HEK293 (cell line): Measurements from ENCODE around the gene SLAMF8.

Experiments used
- CTCF ChIA-PET: fragments of 350-600 bp; formaldehyde crosslinking; extraction: SDS; loops from one replicate; lab custom pipeline; 2021; ENCODE audit warnings: antibody characterized with exemption; lab: Yijun Ruan, JAX
- POLR2A ChIA-PET: fragments of 300-600 bp; formaldehyde crosslinking; extraction: SDS; loops from one replicate; lab custom pipeline; 2020; ENCODE audit warnings: antibody characterized with exemption, inconsistent platforms; lab: Yijun Ruan, JAX
- H3K27ac ChIP-seq: fragments of 200-500 bp; sonication (Bioruptor generic); 2 replicates; pipeline ENCODE4 v1.5.1; 2014; ENCODE audit warnings: low read depth, low read length, control low read depth, inconsistent platforms; ENCODE audit errors: extremely low read depth
- H3K36me3 ChIP-seq, 2 experiments: fragments of 200-500 bp in 1 of 2; sonication (Bioruptor generic) in 1 of 2; 1 replicate in 1 of 2; 2 replicates in 1 of 2; pipeline ENCODE4 v1.5.1; 2014 to 2017; ENCODE audit warnings: inconsistent platforms in 2 of 2, low read length in 2 of 2; ENCODE audit not compliant: control insufficient read depth in 2 of 2, insufficient read depth in 1 of 2
- H3K4me1 ChIP-seq: fragments of 200-500 bp; sonication (Bioruptor generic); 2 replicates; pipeline ENCODE4 v1.5.1; 2014; ENCODE audit warnings: mild to moderate bottlenecking, low read length, inconsistent platforms; ENCODE audit not compliant: control insufficient read depth, insufficient read depth
- H3K4me3 ChIP-seq: 2 replicates; pipeline ENCODE4 v1.5.1; 2011; ENCODE audit warnings: low read depth, mild to moderate bottlenecking, control low read depth, low read length, moderate library complexity
- H3K9me3 ChIP-seq: fragments of 200-500 bp; sonication (Bioruptor generic); 2 replicates; pipeline ENCODE4 v1.5.1; 2014; ENCODE audit warnings: low read depth, low read length, inconsistent platforms; ENCODE audit not compliant: control insufficient read depth, insufficient read depth
- GLIS1 ChIP-seq: fragments of 450-650 bp; formaldehyde crosslinking; IDR thresholded peaks from 2 replicates; pipeline ENCODE4 v1.5.1; 2016; ENCODE audit warnings: missing biosample characterization, missing genetic modification characterization
- IKZF3 ChIP-seq: fragments of 450-650 bp; IDR thresholded peaks from 2 replicates; pipeline ENCODE4 v1.5.0; 2018; ENCODE audit warnings: missing biosample characterization, mild to moderate bottlenecking, missing genetic modification characterization, moderate library complexity
- OSR2 ChIP-seq: fragments of 450-650 bp; formaldehyde crosslinking; IDR thresholded peaks from 2 replicates; pipeline ENCODE4 v1.5.1; 2016; ENCODE audit warnings: missing biosample characterization, missing genetic modification characterization
- PRDM1 ChIP-seq: fragments of 450-650 bp; formaldehyde crosslinking; IDR thresholded peaks from 2 replicates; pipeline ENCODE4; 2016; ENCODE audit warnings: missing biosample characterization, missing genetic modification characterization
- PRDM2 ChIP-seq: fragments of 450-650 bp; formaldehyde crosslinking; IDR thresholded peaks from 2 replicates; pipeline ENCODE4 v1.5.1; 2016; ENCODE audit warnings: missing biosample characterization, missing genetic modification characterization, borderline replicate concordance
- REPIN1 ChIP-seq: fragments of 450-650 bp; formaldehyde crosslinking; IDR thresholded peaks from 2 replicates; pipeline ENCODE4 v1.5.1; 2017; ENCODE audit warnings: missing biosample characterization, missing genetic modification characterization, low read depth
- SALL2 ChIP-seq: fragments of 450-650 bp; formaldehyde crosslinking; IDR thresholded peaks from 2 replicates; pipeline ENCODE4 v1.5.0; 2017; ENCODE audit warnings: missing biosample characterization, mild to moderate bottlenecking, missing genetic modification characterization, borderline replicate concordance
- ZBTB17 ChIP-seq: fragments of 450-650 bp; formaldehyde crosslinking; IDR thresholded peaks from 2 replicates; pipeline ENCODE4 v1.5.1; 2016; ENCODE audit warnings: missing biosample characterization, missing genetic modification characterization
- ZBTB20 ChIP-seq: fragments of 450-650 bp; formaldehyde crosslinking; IDR thresholded peaks from 2 replicates; pipeline ENCODE4 v1.5.1; 2016; ENCODE audit warnings: missing biosample characterization, missing genetic modification characterization
- ZIC2 ChIP-seq: fragments of 450-650 bp; formaldehyde crosslinking; IDR thresholded peaks from 2 replicates; pipeline ENCODE4 v1.5.1; 2016; ENCODE audit warnings: missing biosample characterization, missing genetic modification characterization
- ZNF148 ChIP-seq: fragments of 450-650 bp; formaldehyde crosslinking; IDR thresholded peaks from 2 replicates; pipeline ENCODE4 v1.5.0; 2017; ENCODE audit warnings: missing biosample characterization, missing genetic modification characterization, borderline replicate concordance
- ZNF155 ChIP-seq: fragments of 450-650 bp; formaldehyde crosslinking; IDR thresholded peaks from 2 replicates; pipeline ENCODE4 v1.5.1; 2016; ENCODE audit warnings: missing biosample characterization, missing genetic modification characterization
- ZNF174 ChIP-seq: fragments of 450-650 bp; formaldehyde crosslinking; IDR thresholded peaks from 2 replicates; pipeline ENCODE4 v1.5.0; 2017; ENCODE audit warnings: missing biosample characterization, mild to moderate bottlenecking, missing genetic modification characterization
- ZNF248 ChIP-seq: fragments of 450-650 bp; formaldehyde crosslinking; IDR thresholded peaks from 2 replicates; pipeline ENCODE4 v1.5.1; 2017; ENCODE audit warnings: missing biosample characterization, missing genetic modification characterization
- ZNF292 ChIP-seq: fragments of 450-650 bp; formaldehyde crosslinking; IDR thresholded peaks from 2 replicates; pipeline ENCODE4 v1.5.1; 2016; ENCODE audit warnings: low read depth, missing biosample characterization, missing genetic modification characterization, borderline replicate concordance
- ZNF366 ChIP-seq: fragments of 450-650 bp; formaldehyde crosslinking; conservative IDR thresholded peaks from 2 replicates; pipeline ENCODE4 v1.5.1; 2016; ENCODE audit warnings: missing biosample characterization, missing genetic modification characterization
- ZNF529 ChIP-seq: fragments of 450-650 bp; formaldehyde crosslinking; IDR thresholded peaks from 2 replicates; pipeline ENCODE4 v1.5.1; 2017; ENCODE audit warnings: missing genetic modification characterization, missing biosample characterization; ENCODE audit not compliant: insufficient replicate concordance
- ZNF555 ChIP-seq: fragments of 450-650 bp; formaldehyde crosslinking; conservative IDR thresholded peaks from 2 replicates; pipeline ENCODE4 v1.5.1; 2017; ENCODE audit warnings: missing biosample characterization, mild to moderate bottlenecking, missing genetic modification characterization, inconsistent platforms
- ZNF776 ChIP-seq: fragments of 450-650 bp; formaldehyde crosslinking; IDR thresholded peaks from 2 replicates; pipeline ENCODE4 v1.5.0; 2017; ENCODE audit warnings: missing biosample characterization, missing genetic modification characterization, borderline replicate concordance
- TF ChIP-seq, protein P1 (sequence below): fragments of 450-650 bp; formaldehyde crosslinking; IDR thresholded peaks from 2 replicates; pipeline ENCODE4 v1.5.1; 2016; ENCODE audit warnings: missing biosample characterization, missing genetic modification characterization
- TF ChIP-seq, protein P2 (sequence below): fragments of 450-650 bp; formaldehyde crosslinking; conservative IDR thresholded peaks from 2 replicates; pipeline ENCODE4 v1.5.1; 2016; ENCODE audit warnings: low read depth, missing biosample characterization, missing genetic modification characterization

The SLAMF8 gene

GRCh38 chr1:159881622-159882526 lies 55.2 kb downstream of the SLAMF8 start:
- H3K36me3 ChIP-seq: no peaks in the 10 kb centered on the region
- CTCF ChIA-PET: interaction anchor here (0.6 to 4.5 kb wide), 9 partner anchors 8 to 269 kb away, joined by 3 to 21 read pairs (median 5); no protein-coding TSS in a partner anchor
- no peaks in the 10 kb centered on the region for H3K9me3 ChIP-seq
- H3K4me3 ChIP-seq: no peak overlapping the region
- H3K4me1 ChIP-seq: peaks cover 11% of the 10 kb centered on the region
- POLR2A ChIA-PET: interaction anchor here (1.6 kb wide), 1 partner anchor 28 kb away, joined by 5 read pairs; no protein-coding TSS in a partner anchor
- H3K27ac ChIP-seq: no peak overlapping the region
- TF ChIP-seq REPIN1 (tag by site-specific recombination) (no peak), ZNF555 (tag by site-specific recombination) (no peak), ZBTB20 (no peak), ZNF174 (tag by site-specific recombination) (no peak), ZNF155 (tag by site-specific recombination) (peak; percentile 42; the same call in 1 of the 2 replicates), ZNF148 (tag by site-specific recombination) (peak; percentile 77; the same call in 1 of the 2 replicates), ZNF366 (tag by site-specific recombination) (peak; percentile 53), OSR2 (tag by site-specific recombination) (peak; percentile 58), ZNF529 (tag by site-specific recombination) (no peak), SALL2 (tag by site-specific recombination) (0 out of 2 replicates have a peak, but pooled peaks have one; percentile 12), ZIC2 (peak; percentile 37; the same call in 1 of the 2 replicates), ZNF248 (tag by site-specific recombination) (peak; percentile 86; the same call in 1 of the 2 replicates), PRDM1 (tag by site-specific recombination) (peak; percentile 100), ZNF292 (tag by site-specific recombination) (no peak), GLIS1 (peak; percentile 70; the same call in 1 of the 2 replicates), IKZF3 (peak; percentile 74), ZBTB17 (tag by site-specific recombination) (peak; percentile 83), PRDM2 (tag by site-specific recombination) (no peak), ZNF776 (tag by site-specific recombination) (peak; percentile 78; the same call in 1 of the 2 replicates)
- TF ChIP-seq, protein P1, sequence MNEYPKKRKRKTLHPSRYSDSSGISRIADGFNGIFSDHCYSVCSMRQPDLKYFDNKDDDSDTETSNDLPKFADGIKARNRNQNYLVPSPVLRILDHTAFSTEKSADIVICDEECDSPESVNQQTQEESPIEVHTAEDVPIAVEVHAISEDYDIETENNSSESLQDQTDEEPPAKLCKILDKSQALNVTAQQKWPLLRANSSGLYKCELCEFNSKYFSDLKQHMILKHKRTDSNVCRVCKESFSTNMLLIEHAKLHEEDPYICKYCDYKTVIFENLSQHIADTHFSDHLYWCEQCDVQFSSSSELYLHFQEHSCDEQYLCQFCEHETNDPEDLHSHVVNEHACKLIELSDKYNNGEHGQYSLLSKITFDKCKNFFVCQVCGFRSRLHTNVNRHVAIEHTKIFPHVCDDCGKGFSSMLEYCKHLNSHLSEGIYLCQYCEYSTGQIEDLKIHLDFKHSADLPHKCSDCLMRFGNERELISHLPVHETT (tag by site-specific recombination): no peak
- TF ChIP-seq, protein P2, sequence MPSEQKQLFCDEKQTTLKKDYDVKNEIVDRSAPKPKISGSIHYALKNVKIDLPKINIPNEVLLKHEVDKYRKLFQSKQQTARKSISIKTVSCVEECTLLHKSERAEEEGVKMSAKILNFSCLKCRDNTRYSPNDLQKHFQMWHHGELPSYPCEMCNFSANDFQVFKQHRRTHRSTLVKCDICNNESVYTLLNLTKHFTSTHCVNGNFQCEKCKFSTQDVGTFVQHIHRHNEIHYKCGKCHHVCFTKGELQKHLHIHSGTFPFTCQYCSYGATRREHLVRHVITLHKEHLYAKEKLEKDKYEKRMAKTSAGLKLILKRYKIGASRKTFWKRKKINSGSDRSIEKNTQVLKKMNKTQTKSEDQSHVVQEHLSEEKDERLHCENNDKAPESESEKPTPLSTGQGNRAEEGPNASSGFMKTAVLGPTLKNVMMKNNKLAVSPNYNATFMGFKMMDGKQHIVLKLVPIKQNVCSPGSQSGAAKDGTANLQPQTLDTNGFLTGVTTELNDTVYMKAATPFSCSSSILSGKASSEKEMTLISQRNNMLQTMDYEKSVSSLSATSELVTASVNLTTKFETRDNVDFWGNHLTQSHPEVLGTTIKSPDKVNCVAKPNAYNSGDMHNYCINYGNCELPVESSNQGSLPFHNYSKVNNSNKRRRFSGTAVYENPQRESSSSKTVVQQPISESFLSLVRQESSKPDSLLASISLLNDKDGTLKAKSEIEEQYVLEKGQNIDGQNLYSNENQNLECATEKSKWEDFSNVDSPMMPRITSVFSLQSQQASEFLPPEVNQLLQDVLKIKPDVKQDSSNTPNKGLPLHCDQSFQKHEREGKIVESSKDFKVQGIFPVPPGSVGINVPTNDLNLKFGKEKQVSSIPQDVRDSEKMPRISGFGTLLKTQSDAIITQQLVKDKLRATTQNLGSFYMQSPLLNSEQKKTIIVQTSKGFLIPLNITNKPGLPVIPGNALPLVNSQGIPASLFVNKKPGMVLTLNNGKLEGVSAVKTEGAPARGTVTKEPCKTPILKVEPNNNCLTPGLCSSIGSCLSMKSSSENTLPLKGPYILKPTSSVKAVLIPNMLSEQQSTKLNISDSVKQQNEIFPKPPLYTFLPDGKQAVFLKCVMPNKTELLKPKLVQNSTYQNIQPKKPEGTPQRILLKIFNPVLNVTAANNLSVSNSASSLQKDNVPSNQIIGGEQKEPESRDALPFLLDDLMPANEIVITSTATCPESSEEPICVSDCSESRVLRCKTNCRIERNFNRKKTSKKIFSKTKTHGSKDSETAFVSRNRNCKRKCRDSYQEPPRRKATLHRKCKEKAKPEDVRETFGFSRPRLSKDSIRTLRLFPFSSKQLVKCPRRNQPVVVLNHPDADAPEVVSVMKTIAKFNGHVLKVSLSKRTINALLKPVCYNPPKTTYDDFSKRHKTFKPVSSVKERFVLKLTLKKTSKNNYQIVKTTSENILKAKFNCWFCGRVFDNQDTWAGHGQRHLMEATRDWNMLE: 0 out of 2 replicates have a peak, but pooled peaks have one; percentile 24
